ENCODE data around the gene ANKRD65. TPM values are rescaled to one million over a fixed set of nuclear protein-coding genes. Genes with fewer than 3 reads are reported as not detected.

ANKRD65 gene
- polyA plus RNA-seq, 1 donor (not counting 4 experiments of a cell fraction or from before 2014, with no cell fraction given): 4.6 TPM

DNA sequence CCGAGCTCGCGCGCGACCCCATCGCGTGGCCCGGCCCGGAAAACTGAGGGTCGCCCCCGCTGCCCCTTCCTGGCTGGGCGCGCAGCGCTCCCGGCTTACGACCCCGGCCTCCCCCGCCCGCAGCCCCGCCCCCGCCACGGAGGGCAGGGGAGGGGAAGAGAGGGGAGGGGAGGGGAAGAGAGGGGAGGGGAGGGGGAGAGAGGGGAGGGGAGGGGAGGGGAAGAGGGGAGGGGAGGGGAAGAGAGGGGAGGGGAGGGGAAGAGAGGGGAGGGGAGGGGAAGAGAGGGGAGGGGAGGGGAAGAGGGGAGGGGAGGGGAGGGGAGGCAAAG is 6.7 kb upstream of the ANKRD65 start:
- Histone ChIP-seq H3K27ac (ENCODE audit: control insufficient read depth, insufficient read depth, low read length) (no peak overlapping the region), H3K79me2 (ENCODE audit: control insufficient read depth, insufficient read depth, low read length) (no peaks in the 10 kb centered on the region), H3K9me3 (ENCODE audit: control insufficient read depth, low read depth, low read length) (no peaks in the 10 kb centered on the region), H3K36me3 (ENCODE audit: control insufficient read depth in 2 of 2, extremely low read depth in 1 of 2, insufficient read depth in 2 of 2, low read length in 2 of 2) (no peaks in the 10 kb centered on the region), H3K9me1 (ENCODE audit: control insufficient read depth, extremely low read depth, insufficient read depth, low read length) (no peaks in the 10 kb centered on the region), H3K9ac (ENCODE audit: control insufficient read depth, extremely low read depth, insufficient read depth, low read length) (no peak overlapping the region), H3K4me1 (ENCODE audit: control insufficient read depth, extremely low read depth, insufficient read depth, low read length) (peaks cover 6% of the 10 kb centered on the region), H3K4me2 (ENCODE audit: control insufficient read depth, extremely low read depth, insufficient read depth, low read depth, low read length) (peak overlapping the region; percentile 27), H3K27me3 (ENCODE audit: control insufficient read depth, extremely low read depth, insufficient read depth, low read length) (no peaks in the 10 kb centered on the region), H2AFZ (ENCODE audit: control insufficient read depth, low read length) (no peak overlapping the region), H4K20me1 (ENCODE audit: control insufficient read depth, extremely low read depth, insufficient read depth, low read length) (no peaks in the 10 kb centered on the region), H3K4me3 (ENCODE audit: control insufficient read depth in 2 of 3, extremely low read depth in 1 of 3, insufficient read depth in 2 of 3, low read depth in 1 of 3, low read length in 3 of 3) (peak overlapping the region in 1 of 3 experiments; percentile 48)
- TF ChIP-seq, protein P1, sequence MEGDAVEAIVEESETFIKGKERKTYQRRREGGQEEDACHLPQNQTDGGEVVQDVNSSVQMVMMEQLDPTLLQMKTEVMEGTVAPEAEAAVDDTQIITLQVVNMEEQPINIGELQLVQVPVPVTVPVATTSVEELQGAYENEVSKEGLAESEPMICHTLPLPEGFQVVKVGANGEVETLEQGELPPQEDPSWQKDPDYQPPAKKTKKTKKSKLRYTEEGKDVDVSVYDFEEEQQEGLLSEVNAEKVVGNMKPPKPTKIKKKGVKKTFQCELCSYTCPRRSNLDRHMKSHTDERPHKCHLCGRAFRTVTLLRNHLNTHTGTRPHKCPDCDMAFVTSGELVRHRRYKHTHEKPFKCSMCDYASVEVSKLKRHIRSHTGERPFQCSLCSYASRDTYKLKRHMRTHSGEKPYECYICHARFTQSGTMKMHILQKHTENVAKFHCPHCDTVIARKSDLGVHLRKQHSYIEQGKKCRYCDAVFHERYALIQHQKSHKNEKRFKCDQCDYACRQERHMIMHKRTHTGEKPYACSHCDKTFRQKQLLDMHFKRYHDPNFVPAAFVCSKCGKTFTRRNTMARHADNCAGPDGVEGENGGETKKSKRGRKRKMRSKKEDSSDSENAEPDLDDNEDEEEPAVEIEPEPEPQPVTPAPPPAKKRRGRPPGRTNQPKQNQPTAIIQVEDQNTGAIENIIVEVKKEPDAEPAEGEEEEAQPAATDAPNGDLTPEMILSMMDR (optimal IDR thresholded peaks at IDR 0.05 in 1 of 3, IDR thresholded peaks at IDR 0.05 in 1 of 3, conservative IDR thresholded peaks at IDR 0.05 in 1 of 3; ENCODE audit: extremely low read depth in 1 of 3, insufficient read depth in 2 of 3, low read length in 3 of 3): no peak
- no peak for TF ChIP-seq EZH2 (IDR thresholded peaks at IDR 0.05; ENCODE audit: low read length)
- no peak for DNase-seq (ENCODE audit: low read depth, low spot score)
- FAIRE-seq: no peak
- dilution Hi-C loops (cut with MboI; ENCODE audit: extremely low pct_ligation_motif_present, low sequenced_read_pairs): no loop called here

DNA sequence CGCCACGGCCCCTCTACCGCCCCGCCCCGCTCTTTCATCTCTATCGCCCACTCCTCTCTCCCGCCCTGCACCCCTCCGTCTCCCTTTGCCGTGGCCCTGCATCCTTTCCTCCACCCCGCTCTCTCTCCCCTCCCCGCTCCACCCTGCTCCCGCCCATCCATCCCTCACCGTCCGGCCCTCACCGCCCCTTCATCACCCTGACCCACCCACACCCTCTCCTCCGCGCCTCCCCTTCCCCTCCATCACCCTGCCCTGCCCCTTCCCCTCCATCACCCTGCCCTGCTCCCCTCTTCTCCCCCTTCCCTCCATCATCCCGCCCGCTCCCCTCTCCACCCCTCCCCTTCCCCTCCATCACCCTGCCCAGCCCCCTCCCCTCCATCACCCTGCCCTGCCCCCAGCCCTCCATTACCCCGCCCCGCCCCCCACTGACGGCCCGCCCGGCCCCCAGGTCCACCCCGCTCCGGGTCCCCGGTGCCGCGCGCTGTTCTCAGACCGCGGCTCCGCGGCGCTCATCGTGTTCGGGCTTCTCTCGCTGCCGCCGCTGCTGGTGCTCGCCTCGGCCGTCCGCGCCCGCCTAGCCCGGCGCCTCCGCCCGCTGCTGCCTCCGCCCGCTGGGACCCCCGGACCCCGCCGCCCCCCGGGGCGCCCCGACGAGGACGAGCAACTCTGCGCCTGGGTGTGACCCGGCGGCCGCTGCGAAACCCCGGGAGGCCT is 6.2 kb upstream of the ANKRD65 start:
- FAIRE-seq (no peak), DNase-seq (ENCODE audit: low read depth, low spot score) (no peak)
- Histone ChIP-seq H3K9me3 (ENCODE audit: control insufficient read depth, low read depth, low read length) (no peaks in the 10 kb centered on the region), H3K36me3 (ENCODE audit: control insufficient read depth in 2 of 2, extremely low read depth in 1 of 2, insufficient read depth in 2 of 2, low read length in 2 of 2) (no peaks in the 10 kb centered on the region), H3K4me1 (ENCODE audit: control insufficient read depth, extremely low read depth, insufficient read depth, low read length) (peaks cover 12% of the 10 kb centered on the region), H3K79me2 (ENCODE audit: control insufficient read depth, insufficient read depth, low read length) (no peaks in the 10 kb centered on the region), H3K9me1 (ENCODE audit: control insufficient read depth, extremely low read depth, insufficient read depth, low read length) (no peaks in the 10 kb centered on the region), H3K9ac (ENCODE audit: control insufficient read depth, extremely low read depth, insufficient read depth, low read length) (no peak overlapping the region), H3K27me3 (ENCODE audit: control insufficient read depth, extremely low read depth, insufficient read depth, low read length) (no peaks in the 10 kb centered on the region), H3K27ac (ENCODE audit: control insufficient read depth, insufficient read depth, low read length) (no peak overlapping the region), H2AFZ (ENCODE audit: control insufficient read depth, low read length) (no peak overlapping the region), H3K4me3 (ENCODE audit: control insufficient read depth in 2 of 3, extremely low read depth in 1 of 3, insufficient read depth in 2 of 3, low read depth in 1 of 3, low read length in 3 of 3) (peak overlapping the region in 1 of 3 experiments; percentile 48), H4K20me1 (ENCODE audit: control insufficient read depth, extremely low read depth, insufficient read depth, low read length) (no peaks in the 10 kb centered on the region), H3K4me2 (ENCODE audit: control insufficient read depth, extremely low read depth, insufficient read depth, low read depth, low read length) (peak overlapping the region; percentile 27)
- TF ChIP-seq EZH2 (IDR thresholded peaks at IDR 0.05; ENCODE audit: low read length): no peak
- TF ChIP-seq, protein P1 (optimal IDR thresholded peaks at IDR 0.05 in 1 of 3, IDR thresholded peaks at IDR 0.05 in 1 of 3, conservative IDR thresholded peaks at IDR 0.05 in 1 of 3; ENCODE audit: extremely low read depth in 1 of 3, insufficient read depth in 2 of 3, low read length in 3 of 3): no peak
- dilution Hi-C loops (cut with MboI; ENCODE audit: extremely low pct_ligation_motif_present, low sequenced_read_pairs): no loop called here
